ENCODE results near the gene PTAFR. TPM values are rescaled to one million over a fixed set of nuclear protein-coding genes. Genes with fewer than 3 reads are reported as not detected.

Gene PTAFR, protein sequence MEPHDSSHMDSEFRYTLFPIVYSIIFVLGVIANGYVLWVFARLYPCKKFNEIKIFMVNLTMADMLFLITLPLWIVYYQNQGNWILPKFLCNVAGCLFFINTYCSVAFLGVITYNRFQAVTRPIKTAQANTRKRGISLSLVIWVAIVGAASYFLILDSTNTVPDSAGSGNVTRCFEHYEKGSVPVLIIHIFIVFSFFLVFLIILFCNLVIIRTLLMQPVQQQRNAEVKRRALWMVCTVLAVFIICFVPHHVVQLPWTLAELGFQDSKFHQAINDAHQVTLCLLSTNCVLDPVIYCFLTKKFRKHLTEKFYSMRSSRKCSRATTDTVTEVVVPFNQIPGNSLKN
- total RNA-seq (2021; fragmentation: NEBNext Ultra II Directional; extraction: Animal tissue kit (Norgen Biotek cat#: 25700)) (1.2 TPM in 2 replicates), polyA plus RNA-seq (2011; rRNA removed) (3.4 and 4.9 TPM in 2 replicates), polyA minus RNA-seq (2011; rRNA and poly(A)+ RNA removed) (5.5 and 6.6 TPM in 2 replicates)
- 2.7 TPM for polyA plus RNA-seq (2011; cell fraction: cytosol; rRNA removed)
- polyA plus RNA-seq (2011; cell fraction: nucleus; rRNA removed): 1.2 TPM
- 1.4 to 1.6 TPM (median 1.5 TPM) in 4 replicates for polyA plus RNA-seq (2012, experiment 1 of 2)
- polyA plus RNA-seq (2012, experiment 2 of 2): 1.3 TPM
- polyA plus RNA-seq (2013, experiment 1 of 2): 1.8 TPM
- 2.0 TPM for polyA plus RNA-seq (2013, experiment 2 of 2)
- 0.73 TPM for polyA minus RNA-seq (2011; cell fraction: cytosol; rRNA and poly(A)+ RNA removed)
- 1.4 TPM for polyA minus RNA-seq (2011; cell fraction: nucleus; rRNA and poly(A)+ RNA removed)
- long read RNA-seq, experiment 1, partial matches to known transcripts: 1 of 2 reads
- long read RNA-seq, experiment 1, other reads (novel, unspliced or antisense): 1 of 2 reads
- long read RNA-seq, experiment 2, partial matches to known transcripts: 0 of 2 reads
- long read RNA-seq, experiment 2, other reads (novel, unspliced or antisense): 1 of 2 reads

DNA sequence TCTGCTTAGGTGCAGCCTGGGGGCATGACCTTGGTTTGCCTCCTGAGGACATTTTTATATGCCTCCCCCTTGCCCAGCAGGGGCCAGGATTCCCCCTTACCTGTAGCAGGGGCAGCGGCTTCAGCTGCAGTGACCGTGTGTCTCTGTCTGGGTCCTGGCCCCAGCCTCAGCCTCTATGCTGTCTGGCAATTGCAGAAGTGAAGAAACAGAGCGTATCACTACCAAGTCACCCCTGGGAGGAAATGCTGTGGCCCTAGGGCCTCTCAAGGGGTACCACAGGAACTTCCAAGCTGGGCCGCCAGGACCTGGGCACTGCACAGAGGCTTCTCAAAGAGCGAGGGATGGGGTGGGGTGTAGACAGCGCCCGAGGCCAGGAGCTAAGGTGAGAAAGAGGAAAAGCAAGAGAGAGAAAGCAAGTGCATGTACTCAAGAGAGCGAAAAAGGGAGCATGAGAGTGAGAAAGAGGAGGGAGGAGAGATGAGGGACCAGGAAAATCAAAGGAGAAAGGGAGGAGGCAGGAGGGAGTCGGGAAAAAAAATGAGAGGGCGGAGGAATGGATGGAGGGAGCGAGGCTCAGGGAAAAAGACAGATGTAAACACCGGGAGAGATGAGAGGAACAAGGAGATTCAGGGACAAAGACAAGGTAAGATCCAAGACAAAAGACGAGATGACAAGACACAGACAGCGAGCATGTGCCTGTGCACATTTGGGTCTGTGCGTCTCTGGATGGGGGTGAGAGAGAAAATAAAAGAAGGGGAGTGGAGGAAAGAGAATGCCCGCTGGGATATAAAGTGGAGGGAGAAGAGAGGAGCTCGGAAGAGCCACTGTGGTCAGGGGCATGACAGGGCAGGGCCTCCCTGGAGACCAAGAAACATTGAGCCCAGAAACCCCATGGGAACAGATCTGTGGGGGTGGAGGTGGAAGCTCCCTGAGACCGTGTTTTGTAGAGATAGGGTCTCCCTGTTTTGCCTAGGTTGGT, at the start of gene PTAFR:
TSS of gene PTAFR (minus strand) at position 199 of the 979 bp plus-strand sequence. CDS start 25,669 bp downstream, outside the sequence.
- 0 out of 2 replicates have a peak within 1 kb of the TSS, but pooled peaks have one; percentile 16 for H2BK5ac ChIP-seq (ENCODE audit: low read depth, low read length)
- no peak within 1 kb of the TSS for H3K23ac ChIP-seq (ENCODE audit: insufficient read length)
- no peaks in the 10 kb centered on the region for H4K20me1 ChIP-seq (replicated peaks in 1 of 2; ENCODE audit: control insufficient read depth in 1 of 2, insufficient read depth in 2 of 2, low read length in 2 of 2)
- no peak within 1 kb of the TSS for H3K4me3 ChIP-seq (ENCODE audit: extremely low read depth in 1 of 4, insufficient read depth in 2 of 4, low read depth in 3 of 4, low read length in 4 of 4)
- ChIA-PET POLR2A (ENCODE audit: partially characterized antibody) (interaction anchor here (1.0 to 1.3 kb wide), 2 partner anchors 15 to 17 kb away, joined by 4 to 5 read pairs; no protein-coding TSS in a partner anchor), CTCF (ENCODE audit: partially characterized antibody) (interaction anchor here (0.7 to 1.0 kb wide), 3 partner anchors 11 to 55 kb away, joined by 3 to 4 read pairs (median 3); no protein-coding TSS in a partner anchor)
- H4K5ac ChIP-seq (ENCODE audit: insufficient read length, low read depth, low read length): no peak within 1 kb of the TSS
- no peak within 1 kb of the TSS for H3K4me2 ChIP-seq (ENCODE audit: insufficient read depth in 1 of 2, low read depth in 2 of 2, low read length in 2 of 2)
- H3K27ac ChIP-seq (ENCODE audit: low read depth, low read length): no peak within 1 kb of the TSS; the same call in 1 of the 2 replicates
- no peaks in the 10 kb centered on the region for H3K79me2 ChIP-seq (ENCODE audit: control insufficient read depth in 1 of 2, insufficient read depth in 2 of 2, low read length in 2 of 2)
- H4K91ac ChIP-seq (replicated peaks; ENCODE audit: insufficient read length, low read length): no peak within 1 kb of the TSS
- no peaks in the 10 kb centered on the region for H3K27me3 ChIP-seq (replicated peaks in 1 of 4; ENCODE audit: control insufficient read depth in 3 of 4, extremely low read depth in 1 of 4, insufficient read depth in 3 of 4, low read length in 3 of 4)
- no peaks in the 10 kb centered on the region for H3K23me2 ChIP-seq (ENCODE audit: low read depth, low read length)
- 82% methylated on average over 18 of the region's 18 CpGs; no CpG with 5 or more reads in 1 of the 2 experiments for WGBS, 2 experiments (ENCODE audit: extremely low coverage in 1 of 2, insufficient coverage in 1 of 2, insufficient read length in 1 of 2, insufficient replicate concordance in 2 of 2, low coverage in 1 of 2, low lambda C conversion rate in 2 of 2, missing lambda C conversion rate in 1 of 2)
- peaks cover 0 to 3% (median 0%) of the 10 kb centered on the region in 4 experiments; a peak in 1 of 7 replicates for H3K4me1 ChIP-seq (replicated peaks in 1 of 4; ENCODE audit: control insufficient read depth in 3 of 4, insufficient read depth in 4 of 4, low read length in 3 of 4)
- H3K9me3 ChIP-seq (ENCODE audit: insufficient read depth in 2 of 2, low read depth in 1 of 2, low read length in 1 of 2): no peaks in the 10 kb centered on the region
- FAIRE-seq (no peak), DNase-seq (ENCODE audit: low read depth in 1 of 2, low spot score in 2 of 2) (no peak)
- no peak within 1 kb of the TSS for H2BK20ac ChIP-seq (ENCODE audit: low read length)
- no peak within 1 kb of the TSS for H2AK5ac ChIP-seq (ENCODE audit: low read depth, low read length)
- no peak within 1 kb of the TSS for H3K4ac ChIP-seq (replicated peaks; ENCODE audit: insufficient read length, low read depth, low read length)
- H2BK12ac ChIP-seq (ENCODE audit: low read depth, low read length): 0 out of 2 replicates have a peak within 1 kb of the TSS, but pooled peaks have one; percentile 17
- no peak within 1 kb of the TSS; a peak in 1 of 7 replicates for H3K9ac ChIP-seq (replicated peaks in 1 of 4; ENCODE audit: extremely low read depth in 1 of 4, low read depth in 3 of 4, low read length in 3 of 4)
- no peaks in the 10 kb centered on the region for H3K36me3 ChIP-seq (ENCODE audit: control insufficient read depth in 2 of 4, insufficient read depth in 4 of 4, low read length in 3 of 4)
- H2AFZ ChIP-seq (ENCODE audit: low read length): peak within 1 kb of the TSS; percentile 54
- no peak within 1 kb of the TSS for H2BK120ac ChIP-seq (replicated peaks; ENCODE audit: low read depth, low read length)
- peak within 1 kb of the TSS; percentile 39; the same call in 1 of the 2 replicates for H4K8ac ChIP-seq (ENCODE audit: extremely low read depth, insufficient read depth, low read length)
- H3K18ac ChIP-seq (ENCODE audit: extremely low read depth, low read length): no peak within 1 kb of the TSS; the same call in 1 of the 2 replicates
- H3K79me1 ChIP-seq (ENCODE audit: low read depth, low read length): no peaks in the 10 kb centered on the region
- H2BK15ac ChIP-seq (ENCODE audit: low read length): 0 out of 2 replicates have a peak within 1 kb of the TSS, but pooled peaks have one; percentile 46
- no peak within 1 kb of the TSS for H3K14ac ChIP-seq (ENCODE audit: insufficient read length)
- H3K56ac ChIP-seq (replicated peaks; ENCODE audit: insufficient read length, low read depth, low read length): no peak within 1 kb of the TSS
- TF ChIP-seq, protein P1, sequence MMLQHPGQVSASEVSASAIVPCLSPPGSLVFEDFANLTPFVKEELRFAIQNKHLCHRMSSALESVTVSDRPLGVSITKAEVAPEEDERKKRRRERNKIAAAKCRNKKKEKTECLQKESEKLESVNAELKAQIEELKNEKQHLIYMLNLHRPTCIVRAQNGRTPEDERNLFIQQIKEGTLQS (IDR thresholded peaks at IDR 0.05; ENCODE audit: insufficient read depth, low read depth, low read length): no peak
- TF ChIP-seq, protein P2, sequence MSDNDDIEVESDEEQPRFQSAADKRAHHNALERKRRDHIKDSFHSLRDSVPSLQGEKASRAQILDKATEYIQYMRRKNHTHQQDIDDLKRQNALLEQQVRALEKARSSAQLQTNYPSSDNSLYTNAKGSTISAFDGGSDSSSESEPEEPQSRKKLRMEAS (IDR thresholded peaks at IDR 0.05): no peak
- peak in 1 of 2 experiments; percentile 28; a peak in 1 of 3 replicates for TF ChIP-seq EP300 (IDR thresholded peaks at IDR 0.05; ENCODE audit: borderline replicate concordance in 1 of 2, low read depth in 2 of 2, low read length in 2 of 2)
- TF ChIP-seq EZH2 (IDR thresholded peaks at IDR 0.05; ENCODE audit: low read depth, low read length, severe bottlenecking): no peak
